ENCODE measurements around the gene CXorf49B.
"Not testable (repeated sequence)": the region's sequence is repeated elsewhere in the genome, so short reads cannot be mapped to it uniquely, and the experiment has no call there.

CXorf49B gene

DNA sequence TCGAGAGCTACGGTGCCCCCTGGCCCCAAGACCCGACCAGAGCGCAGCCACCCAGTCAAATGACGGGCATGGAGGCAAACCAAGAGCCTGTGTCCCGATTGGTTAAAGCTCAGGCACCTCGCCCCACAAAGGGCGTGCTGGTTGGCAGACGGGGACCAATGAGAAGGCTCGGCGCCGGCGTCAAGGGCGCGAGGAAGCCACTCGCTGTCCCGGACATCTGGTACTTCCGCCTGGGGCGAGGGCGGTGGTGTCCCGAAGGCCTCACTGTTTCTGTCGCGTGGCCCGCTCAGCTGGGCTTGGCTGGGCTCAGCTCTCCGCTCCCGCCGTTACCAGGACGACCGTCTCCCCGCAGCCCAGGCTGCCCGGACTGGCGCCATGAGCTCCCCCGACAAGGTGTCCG is at the start of gene CXorf49B:
TSS of gene CXorf49B (plus strand) at position 301 of the 400 bp plus-strand sequence. CDS start at position 376, 75 bp downstream.
- DNase-seq, result not testable (repeated sequence)

DNA sequence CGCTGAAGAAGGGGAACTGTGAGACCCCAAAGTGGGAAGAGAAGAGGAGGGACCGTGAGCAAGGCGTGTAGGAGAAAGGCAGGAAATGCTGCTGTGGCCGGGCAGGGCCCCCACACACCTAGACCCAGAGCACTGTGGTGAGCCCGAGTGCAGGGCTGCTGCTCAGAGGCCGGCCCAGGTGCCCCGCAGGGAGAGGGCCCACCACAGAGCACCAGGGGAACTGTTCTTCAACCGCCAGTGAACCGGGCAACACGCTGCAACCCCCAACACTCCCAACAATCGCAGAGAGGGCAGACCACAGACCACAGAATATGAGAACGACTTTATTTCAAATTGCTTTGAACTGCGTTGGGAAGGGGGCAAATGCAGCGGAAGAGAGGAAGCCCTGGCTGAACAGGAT is 49.1 kb upstream of the CXorf49B start:
- DNase-seq, result not testable (repeated sequence)

DNA sequence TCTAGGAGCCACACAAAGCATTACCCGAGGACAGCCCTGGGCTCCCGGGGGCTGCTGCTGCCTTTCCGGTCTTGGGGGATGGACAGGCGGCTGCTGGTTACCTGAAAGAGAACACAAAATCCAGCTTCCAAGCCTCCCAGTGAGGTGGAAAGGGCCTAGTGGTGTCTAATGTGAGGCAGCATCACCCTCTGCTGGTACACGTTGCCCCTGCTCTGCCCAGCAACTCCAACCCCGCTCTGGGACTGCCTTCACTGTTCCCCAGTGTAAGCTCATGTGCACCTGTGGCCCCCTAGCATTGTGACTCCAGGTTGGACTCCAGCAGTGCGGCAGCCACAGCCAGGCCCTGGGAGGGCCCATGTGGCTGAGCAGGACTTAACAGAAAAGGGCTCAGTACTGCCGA is 47.6 kb upstream of the CXorf49B start:
- not testable (repeated sequence) for DNase-seq

DNA sequence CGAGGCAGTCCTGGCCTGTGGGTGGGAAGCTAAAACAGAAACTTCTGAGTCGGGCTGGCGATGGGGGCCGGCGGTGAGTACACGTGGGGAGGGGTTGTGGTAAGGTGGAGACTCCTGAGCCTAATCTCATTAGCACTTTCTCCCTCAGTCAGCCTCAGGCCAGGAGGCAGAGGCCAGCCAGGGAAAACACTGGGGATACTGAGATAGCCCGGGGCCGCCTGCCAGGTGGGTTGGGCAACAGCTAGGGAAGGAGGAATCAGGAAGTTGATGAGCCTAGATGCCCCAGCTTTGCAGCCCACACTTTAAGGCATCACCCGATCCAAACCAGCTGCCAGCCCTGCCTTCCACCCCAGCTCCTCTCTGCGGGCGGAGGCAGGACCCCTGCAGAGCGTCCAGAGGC is 46.8 kb upstream of the CXorf49B start:
- not testable (repeated sequence) for DNase-seq

DNA sequence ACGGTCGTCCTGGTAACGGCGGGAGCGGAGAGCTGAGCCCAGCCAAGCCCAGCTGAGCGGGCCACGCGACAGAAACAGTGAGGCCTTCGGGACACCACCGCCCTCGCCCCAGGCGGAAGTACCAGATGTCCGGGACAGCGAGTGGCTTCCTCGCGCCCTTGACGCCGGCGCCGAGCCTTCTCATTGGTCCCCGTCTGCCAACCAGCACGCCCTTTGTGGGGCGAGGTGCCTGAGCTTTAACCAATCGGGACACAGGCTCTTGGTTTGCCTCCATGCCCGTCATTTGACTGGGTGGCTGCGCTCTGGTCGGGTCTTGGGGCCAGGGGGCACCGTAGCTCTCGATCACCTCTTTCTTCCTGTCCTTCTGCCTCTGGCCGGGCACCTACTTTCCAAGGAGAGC is 45.0 kb upstream of the CXorf49B start, which contains the start of gene CXorf49:
TSS of gene CXorf49 (minus strand) at position 101 of the 400 bp plus-strand sequence. CDS start 134 bp downstream, outside the sequence.
- DNase-seq, result not testable (repeated sequence)

DNA sequence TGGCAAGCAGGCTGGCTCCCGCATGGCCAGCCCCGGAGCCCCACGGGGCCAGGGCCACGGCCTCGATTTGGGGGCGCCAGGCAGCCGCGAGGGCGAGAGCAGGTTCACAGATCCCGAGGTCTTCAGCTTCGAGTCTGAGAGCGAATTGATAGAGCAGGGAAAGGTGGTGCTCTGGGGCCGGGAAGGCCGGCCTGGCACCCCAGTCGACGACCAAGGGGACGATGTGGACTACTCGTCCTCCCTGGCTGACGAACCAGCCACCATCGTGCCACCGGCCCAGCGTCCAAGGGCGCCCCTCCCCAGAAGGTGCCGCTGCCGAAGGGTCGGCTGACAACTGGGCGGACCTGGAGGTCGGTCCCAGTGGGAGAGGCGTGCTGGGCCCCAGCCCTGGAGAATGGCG is 44.0 kb upstream of the CXorf49B start:
- not testable (repeated sequence) for DNase-seq

DNA sequence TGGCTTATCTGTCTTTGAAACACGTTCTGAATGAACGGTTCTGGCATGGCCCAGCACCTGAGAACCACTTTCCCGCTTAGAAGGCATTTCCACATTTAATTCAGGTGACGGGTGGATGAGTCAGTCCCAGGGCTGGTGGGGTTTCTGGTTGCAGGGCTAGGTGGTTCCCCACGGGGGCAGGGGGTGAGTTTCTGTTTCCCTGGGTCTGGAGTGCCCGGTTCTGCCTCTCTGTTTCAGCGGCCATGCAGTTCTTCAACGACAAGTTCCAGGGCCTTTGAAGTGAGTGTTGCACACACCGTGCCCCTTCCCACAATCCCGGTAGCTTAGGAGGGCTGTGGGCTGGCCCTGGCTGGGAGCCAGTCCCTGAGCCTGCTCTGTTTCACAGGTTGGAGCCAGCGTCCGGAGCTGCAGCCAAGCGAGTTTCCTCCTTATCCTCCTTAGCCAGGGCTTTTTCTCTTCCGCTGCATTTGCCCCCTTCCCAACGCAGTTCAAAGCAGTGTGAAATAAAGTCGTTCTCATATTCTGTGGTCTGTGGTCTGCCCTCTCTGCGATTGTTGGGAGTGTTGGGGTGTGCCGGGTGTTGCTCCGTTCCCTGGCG is 42.8 kb upstream of the CXorf49B start:
- not testable (repeated sequence) for DNase-seq

DNA sequence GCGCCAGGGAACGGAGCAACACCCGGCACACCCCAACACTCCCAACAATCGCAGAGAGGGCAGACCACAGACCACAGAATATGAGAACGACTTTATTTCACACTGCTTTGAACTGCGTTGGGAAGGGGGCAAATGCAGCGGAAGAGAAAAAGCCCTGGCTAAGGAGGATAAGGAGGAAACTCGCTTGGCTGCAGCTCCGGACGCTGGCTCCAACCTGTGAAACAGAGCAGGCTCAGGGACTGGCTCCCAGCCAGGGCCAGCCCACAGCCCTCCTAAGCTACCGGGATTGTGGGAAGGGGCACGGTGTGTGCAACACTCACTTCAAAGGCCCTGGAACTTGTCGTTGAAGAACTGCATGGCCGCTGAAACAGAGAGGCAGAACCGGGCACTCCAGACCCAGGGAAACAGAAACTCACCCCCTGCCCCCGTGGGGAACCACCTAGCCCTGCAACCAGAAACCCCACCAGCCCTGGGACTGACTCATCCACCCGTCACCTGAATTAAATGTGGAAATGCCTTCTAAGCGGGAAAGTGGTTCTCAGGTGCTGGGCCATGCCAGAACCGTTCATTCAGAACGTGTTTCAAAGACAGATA is 2.4 kb upstream of the CXorf49B start:
- DNase-seq, result not testable (repeated sequence)

DNA sequence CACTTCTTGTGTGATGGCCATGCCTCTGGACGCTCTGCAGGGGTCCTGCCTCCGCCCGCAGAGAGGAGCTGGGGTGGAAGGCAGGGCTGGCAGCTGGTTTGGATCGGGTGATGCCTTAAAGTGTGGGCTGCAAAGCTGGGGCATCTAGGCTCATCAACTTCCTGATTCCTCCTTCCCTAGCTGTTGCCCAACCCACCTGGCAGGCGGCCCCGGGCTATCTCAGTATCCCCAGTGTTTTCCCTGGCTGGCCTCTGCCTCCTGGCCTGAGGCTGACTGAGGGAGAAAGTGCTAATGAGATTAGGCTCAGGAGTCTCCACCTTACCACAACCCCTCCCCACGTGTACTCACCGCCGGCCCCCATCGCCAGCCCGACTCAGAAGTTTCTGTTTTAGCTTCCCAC is 1.7 kb downstream of the CXorf49B start:
- not testable (repeated sequence) for DNase-seq

DNA sequence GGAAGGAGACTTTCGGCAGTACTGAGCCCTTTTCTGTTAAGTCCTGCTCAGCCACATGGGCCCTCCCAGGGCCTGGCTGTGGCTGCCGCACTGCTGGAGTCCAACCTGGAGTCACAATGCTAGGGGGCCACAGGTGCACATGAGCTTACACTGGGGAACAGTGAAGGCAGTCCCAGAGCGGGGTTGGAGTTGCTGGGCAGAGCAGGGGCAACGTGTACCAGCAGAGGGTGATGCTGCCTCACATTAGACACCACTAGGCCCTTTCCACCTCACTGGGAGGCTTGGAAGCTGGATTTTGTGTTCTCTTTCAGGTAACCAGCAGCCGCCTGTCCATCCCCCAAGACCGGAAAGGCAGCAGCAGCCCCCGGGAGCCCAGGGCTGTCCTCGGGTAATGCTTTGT is 2.5 kb downstream of the CXorf49B start:
- not testable (repeated sequence) for DNase-seq

DNA sequence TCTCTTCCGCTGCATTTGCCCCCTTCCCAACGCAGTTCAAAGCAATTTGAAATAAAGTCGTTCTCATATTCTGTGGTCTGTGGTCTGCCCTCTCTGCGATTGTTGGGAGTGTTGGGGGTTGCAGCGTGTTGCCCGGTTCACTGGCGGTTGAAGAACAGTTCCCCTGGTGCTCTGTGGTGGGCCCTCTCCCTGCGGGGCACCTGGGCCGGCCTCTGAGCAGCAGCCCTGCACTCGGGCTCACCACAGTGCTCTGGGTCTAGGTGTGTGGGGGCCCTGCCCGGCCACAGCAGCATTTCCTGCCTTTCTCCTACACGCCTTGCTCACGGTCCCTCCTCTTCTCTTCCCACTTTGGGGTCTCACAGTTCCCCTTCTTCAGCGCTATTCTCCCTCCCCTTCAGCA is 4.0 kb downstream of the CXorf49B start:
- not testable (repeated sequence) for DNase-seq

DNA sequence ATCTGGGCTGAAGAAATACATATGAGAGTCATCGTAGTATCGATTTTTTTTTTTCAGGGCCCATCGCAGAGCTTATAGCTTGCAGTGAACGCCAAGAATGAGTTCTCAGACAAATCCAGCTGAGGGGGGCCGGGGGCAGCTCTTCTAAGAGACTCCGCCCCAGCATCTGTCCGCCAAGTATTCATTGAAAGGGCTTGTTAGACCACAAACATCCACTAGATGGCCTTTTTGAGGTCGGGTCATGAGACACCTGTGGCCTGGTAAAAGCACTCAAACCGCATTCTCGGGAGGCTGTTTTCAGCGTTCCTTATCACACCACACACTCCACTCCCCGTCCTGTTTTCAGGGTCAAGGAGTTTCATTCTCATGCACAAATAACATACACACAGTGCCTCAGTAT is 15.2 kb downstream of the CXorf49B start:
- DNase-seq, result not testable (repeated sequence)

DNA sequence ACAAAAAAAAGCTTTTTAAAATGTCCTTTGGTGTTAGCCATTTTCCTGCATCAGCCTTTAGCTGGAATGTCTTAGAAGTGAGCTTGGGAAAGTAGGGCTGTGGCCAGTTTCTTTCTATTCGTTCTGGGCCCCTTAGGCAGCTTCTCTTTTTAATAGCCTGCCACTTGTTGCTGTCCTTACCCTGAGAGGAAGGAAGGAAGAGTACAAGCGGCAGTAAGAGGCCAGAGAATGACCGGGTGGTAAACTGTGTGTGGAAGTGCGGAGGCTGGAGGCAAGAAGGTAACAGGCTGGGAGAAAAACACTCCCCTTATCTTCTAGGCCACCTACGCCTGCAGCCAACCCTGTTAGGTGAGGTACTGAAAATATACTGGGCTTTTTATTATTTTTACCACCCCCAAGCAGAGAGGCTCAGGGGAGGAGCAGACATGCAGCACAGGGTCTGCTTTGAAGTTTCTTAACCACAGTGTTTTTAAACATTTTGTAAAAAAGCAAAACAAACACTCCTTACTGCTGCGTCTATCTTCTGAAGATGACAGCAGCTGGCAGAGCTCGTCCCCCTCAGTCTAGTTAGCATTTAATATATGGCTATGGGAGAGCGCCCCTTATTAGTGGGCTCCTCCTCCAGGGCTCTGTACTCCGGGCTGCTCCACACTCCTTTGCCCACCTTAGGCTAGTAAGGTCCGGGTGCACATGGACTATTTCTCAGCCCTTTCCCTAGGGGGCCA is 19.2 kb downstream of the CXorf49B start:
- DNase-seq, result not testable (repeated sequence)

DNA sequence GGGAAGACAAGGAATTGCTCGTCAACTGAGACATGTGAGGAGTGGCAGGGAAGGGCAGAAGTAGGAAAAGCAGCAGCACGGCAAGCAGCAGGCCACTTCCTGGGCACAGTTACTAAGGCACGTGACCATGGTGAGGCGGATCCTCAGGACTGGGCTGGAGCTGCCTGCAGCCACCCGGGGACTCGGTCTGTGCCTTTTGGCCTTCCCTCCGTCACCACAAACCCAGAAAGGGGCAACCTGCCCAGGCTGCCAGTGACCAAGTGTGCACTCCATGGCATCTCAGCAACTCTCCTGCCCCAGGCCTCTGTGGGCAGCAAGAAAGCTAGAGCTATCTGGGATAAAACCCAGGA is 19.8 kb downstream of the CXorf49B start:
- DNase-seq, result not testable (repeated sequence)

DNA sequence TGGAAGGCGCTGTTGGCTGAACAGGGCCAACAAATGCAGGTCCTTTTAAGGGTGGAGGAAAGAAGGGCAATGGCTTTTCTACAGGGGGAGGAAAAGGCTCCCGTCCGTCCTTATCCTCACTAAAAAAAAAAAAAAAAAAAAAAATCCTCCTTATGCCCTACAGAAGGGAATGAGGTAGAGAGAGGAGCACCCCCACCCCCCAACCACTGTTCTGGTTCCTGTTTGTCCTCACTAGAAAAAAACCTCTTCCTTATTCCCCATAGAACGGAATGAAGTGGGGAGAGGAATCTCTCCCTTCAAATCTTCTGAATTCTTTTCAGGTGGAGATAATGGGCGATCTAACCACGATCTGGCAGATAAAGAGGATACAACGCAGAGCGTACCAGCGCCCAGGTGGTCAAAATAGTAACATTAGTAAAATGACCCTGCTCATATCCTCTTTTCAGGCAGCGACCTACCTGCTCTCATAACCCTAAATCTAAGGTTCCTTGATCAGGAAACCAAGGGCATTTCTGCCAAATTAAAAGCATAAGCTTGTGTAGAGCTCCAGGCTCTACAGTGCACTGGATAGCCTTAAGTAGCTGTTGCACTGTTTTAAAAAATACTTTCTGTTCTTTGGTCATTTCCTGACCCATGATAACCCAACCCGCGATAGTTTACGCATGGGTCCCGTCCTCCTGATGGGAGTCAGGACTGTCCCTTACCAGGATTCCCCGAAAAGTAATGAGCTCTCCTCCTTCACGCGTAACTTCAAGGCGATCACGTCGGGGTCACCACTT is 20.6 kb downstream of the CXorf49B start:
- DNase-seq, result not testable (repeated sequence)

DNA sequence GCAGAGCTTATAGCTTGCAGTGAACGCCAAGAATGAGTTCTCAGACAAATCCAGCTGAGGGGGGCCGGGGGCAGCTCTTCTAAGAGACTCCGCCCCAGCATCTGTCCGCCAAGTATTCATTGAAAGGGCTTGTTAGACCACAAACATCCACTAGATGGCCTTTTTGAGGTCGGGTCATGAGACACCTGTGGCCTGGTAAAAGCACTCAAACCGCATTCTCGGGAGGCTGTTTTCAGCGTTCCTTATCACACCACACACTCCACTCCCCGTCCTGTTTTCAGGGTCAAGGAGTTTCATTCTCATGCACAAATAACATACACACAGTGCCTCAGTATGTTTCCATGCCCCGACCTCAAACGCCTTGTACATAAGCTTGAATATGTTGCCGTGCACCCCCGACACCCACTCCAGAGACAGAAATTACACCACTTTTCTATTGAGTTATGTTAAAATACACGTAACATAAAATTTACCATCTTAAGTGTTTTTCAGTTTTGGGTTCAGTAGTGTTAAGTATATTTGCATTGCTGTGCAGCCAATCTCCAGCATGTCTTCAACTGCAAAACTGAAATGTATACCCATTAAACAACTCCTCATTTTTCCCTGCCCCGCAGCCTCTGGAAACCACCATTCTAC is 21.3 kb downstream of the CXorf49B start:
- not testable (repeated sequence) for DNase-seq

DNA sequence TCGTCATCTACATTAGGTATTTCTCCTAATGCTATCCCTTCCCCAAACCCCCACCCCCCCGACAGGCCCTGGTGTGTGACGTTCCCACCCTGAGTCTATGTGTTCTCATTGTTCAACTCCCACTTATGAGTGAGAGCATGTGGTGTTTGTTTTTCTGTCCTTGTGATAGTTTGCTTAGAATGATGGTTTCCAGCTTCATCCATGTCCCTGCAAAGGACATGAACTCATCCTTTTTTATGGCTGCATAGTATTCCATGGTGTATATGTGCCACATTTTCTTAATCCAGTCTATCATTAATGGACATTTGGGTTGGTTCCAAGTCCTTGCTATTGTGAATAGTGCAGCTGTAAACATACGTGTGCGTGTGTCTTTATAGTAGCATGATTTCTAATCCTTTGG is 43.3 kb downstream of the CXorf49B start:
- not testable (repeated sequence) for DNase-seq

DNA sequence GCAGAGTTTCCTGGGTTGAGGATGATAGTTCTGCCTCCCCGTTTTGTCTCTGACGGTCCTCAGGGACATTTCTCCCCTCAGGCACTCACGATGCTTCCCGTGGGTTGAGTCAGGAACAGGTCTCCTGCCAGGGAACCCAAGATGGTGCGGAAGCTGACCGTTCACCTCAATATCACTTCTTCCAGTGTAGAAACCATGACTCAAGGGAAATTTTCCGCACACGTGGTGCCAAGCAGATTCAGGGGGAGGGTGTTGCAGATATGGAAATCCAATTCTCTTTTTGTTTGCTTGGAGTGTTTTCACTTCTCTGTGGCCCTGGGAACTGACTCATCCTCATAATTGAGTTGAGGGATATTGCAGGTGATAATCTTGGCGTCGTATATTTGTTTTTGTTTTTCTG is 46.7 kb downstream of the CXorf49B start:
- DNase-seq, result no peak

DNA sequence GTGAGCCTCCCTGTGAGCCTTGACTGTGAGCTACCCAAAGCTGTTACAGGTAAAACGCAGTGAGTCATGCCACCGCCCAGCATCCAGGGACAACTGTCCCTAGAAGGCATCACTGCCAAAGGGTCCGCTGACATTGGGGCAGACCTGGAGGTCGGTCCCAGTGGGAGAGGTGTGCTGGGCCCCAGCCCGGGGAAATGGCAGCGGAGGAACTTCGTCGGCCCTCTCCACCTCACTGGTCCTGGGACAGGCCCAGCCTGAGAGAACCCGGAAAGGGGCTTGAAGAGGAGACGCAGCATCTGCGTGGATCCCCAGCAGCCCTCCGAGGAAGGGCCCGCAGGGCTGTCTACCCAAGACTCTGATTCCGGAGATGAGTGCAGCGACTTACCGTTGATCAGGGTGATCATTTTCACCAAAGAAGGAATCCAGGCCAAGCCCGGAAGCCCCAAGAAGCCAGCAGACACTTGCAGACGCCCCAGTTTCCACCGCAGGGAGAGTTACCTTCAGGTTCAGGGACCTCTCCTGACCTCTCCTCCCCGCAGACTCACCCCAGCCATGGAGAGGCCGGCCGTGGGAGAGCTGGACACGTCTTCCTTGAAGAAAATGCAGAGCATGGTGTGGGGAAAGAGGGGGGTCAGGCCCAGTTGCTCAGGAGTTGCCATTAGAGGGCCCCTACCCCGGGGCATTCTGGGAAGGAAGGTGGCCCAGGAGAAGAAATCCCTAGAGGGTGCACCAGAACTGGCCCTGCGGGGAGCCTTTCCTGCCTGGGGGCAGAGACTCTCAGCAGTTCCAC is 51.2 kb downstream of the CXorf49B start:
- no peak for DNase-seq

DNA sequence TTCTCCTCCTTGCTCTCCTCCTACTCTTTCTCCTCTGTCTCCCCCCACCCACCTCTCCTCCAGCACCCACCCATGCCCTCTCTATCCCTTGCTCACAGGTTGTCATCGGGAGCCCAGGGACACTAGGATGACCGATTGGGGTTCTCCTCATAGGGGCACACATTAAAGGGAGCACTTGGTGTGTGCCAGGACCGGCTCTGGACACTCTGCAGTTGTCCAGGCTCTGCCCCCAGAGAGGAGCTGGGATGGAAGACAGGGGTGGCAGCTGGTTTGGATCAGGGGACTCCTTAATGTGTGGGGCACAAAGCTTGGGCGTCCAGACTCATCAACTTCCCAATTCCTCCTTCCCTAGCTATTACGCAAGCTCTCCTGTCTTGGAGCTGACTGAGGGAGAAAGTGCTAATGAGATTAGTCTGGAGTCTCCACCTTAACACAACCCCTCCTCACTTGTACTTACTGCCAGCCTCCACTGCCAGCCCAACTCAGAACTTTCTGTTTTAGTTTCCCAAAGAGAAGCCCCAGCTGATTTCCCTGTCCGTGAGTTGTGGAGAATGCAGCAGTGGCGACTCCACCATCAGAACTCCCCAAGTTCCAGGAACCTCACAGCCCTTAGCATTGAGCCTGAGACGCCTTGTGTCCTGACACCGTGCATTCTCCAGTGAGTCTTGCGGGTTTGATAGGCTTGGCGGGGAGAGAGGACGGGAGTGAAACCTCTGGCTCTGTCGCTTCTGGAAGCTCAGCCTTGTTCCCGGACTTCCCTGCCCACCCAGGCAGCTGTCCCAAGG is 52.2 kb downstream of the CXorf49B start:
- DNase-seq, result no peak

DNA sequence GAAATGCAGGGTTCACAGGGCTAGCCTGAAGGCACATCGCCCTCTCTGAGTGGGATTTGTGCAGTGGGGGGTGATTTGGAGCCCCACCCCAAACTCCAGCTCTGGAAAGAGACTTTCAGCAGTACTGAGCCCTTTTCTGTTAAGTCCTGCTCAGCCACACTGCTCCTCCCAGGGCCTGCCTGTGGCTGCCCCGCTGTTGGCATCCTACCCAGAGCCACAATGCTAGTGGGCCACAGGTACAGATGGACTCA is 52.7 kb downstream of the CXorf49B start:
- no peak for DNase-seq

Data from right forelimb (tissue), 1 donor.